Naive B cell (primary cell): ENCODE results near the gene PEX10. TPM values are rescaled to one million over a fixed set of nuclear protein-coding genes. Genes with fewer than 3 reads are reported as not detected.

Experiments used
- ATAC-seq, 2 donors: fragments of 150-1000 bp; cut with Tn5 transposase; 2 replicates each; pipeline ENCODE4 v1.10.0; 2021; ENCODE audit warnings: low read depth in 2 of 2, mild to moderate bottlenecking in 2 of 2, moderate library complexity in 2 of 2
- DNase-seq: peaks from one replicate; pipeline ENCODE4 v3.0.0; 2022
- H3K27ac Mint-ChIP-seq, 6 donors: one replicate each; pipeline ENCODE4 v1.8.0; 2020 to 2022; ENCODE audit warnings: mild to moderate bottlenecking in 6 of 6, mixed read lengths in 6 of 6, moderate library complexity in 5 of 6, inconsistent platforms in 2 of 6
- H3K27me3 Mint-ChIP-seq, 3 donors: one replicate each; pipeline ENCODE4 v1.8.0; 2021 to 2022; ENCODE audit warnings: mixed read lengths in 3 of 3, mild to moderate bottlenecking in 1 of 3
- H3K36me3 Mint-ChIP-seq, 2 donors: one replicate each; pipeline ENCODE4 v1.8.0; 2020 to 2022; ENCODE audit warnings: mixed read lengths in 2 of 2, inconsistent platforms in 1 of 2, mild to moderate bottlenecking in 1 of 2
- H3K4me1 Mint-ChIP-seq, 3 donors: one replicate each; pipeline ENCODE4 v1.8.0; 2020 to 2022; ENCODE audit warnings: mixed read lengths in 3 of 3, inconsistent platforms in 1 of 3, mild to moderate bottlenecking in 1 of 3, moderate library complexity in 1 of 3
- H3K4me3 Mint-ChIP-seq, 8 donors: one replicate each; pipeline ENCODE4 v1.8.0; 2020 to 2022; ENCODE audit warnings: mild to moderate bottlenecking in 8 of 8, mixed read lengths in 8 of 8, moderate library complexity in 8 of 8, inconsistent platforms in 2 of 8
- H3K9me3 Mint-ChIP-seq, 7 donors: one replicate each; pipeline ENCODE4 v1.8.0; 2020 to 2022; ENCODE audit warnings: mixed read lengths in 7 of 7, mild to moderate bottlenecking in 5 of 7, inconsistent platforms in 2 of 7, moderate library complexity in 1 of 7
- polyA plus RNA-seq, 6 donors: library from polyadenylated mRNA; unstranded; fragments of 300-500 nt; fragmentation: Illumina TruSeq; gene quantifications; one replicate each; pipeline ENCODE4 v1.2.3, GENCODE V29; 2021; ENCODE audit warnings: low read depth in 6 of 6

PEX10 gene
- polyA plus RNA-seq, 6 donors from 2014 or later, result 10.7 to 24.1 (median 15.1) TPM

DNA sequence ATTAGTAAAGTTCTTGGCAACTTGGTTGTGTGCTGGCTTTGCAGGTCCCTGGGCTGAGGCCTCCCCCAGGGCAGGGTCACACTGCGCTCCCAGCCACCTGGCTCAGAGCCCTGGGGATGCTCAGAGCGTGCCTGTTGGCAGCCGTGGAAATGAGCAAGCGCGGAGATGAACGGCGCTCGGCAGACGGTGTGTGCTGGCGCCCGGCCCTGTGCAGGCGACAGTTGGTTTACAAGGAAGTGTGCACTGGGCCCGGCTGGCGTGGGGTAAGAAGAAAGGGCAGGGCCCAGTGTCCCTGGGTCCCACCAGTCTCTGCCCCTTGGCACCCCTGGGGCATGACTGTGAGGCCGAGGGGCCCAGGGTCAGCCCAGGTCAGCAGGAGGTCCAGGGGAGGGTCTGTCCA is 25.7 kb upstream of the PEX10 start:
- no peaks in the 10 kb centered on the region for H3K36me3 Mint-ChIP-seq
- H3K4me1 Mint-ChIP-seq, result peaks cover 0 to 5% (median 0%) of the 10 kb centered on the region in 3 donors
- no peak overlapping the region for H3K4me3 Mint-ChIP-seq
- peaks cover 3 to 36% (median 8%) of the 10 kb centered on the region in 3 donors for H3K27me3 Mint-ChIP-seq
- DNase-seq (no peak), ATAC-seq (no peak)
- H3K27ac Mint-ChIP-seq, result peak overlapping the region in 1 of 6 donors; percentile 19
- H3K9me3 Mint-ChIP-seq, result peaks cover 0 to 2% (median 0%) of the 10 kb centered on the region in 7 donors

DNA sequence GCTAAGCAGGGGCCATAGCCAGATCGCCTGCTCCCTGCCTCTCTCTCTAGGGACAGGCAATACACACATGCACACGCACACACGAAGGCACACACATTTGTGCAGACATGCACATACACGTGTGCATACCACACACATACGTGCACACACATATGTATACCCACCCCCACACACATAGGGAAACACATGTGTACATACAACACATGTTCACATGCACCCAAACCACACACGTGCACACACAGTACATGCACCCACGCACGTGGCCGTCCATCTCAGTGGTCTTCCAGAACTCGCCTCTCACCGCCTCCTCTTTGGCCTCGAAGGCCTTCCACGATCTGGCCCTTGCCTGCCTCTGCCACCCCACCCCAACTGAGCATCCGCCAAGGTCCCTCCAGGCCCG is 25.3 kb upstream of the PEX10 start:
- H3K9me3 Mint-ChIP-seq, result peaks cover 0 to 2% (median 0%) of the 10 kb centered on the region in 7 donors

DNA sequence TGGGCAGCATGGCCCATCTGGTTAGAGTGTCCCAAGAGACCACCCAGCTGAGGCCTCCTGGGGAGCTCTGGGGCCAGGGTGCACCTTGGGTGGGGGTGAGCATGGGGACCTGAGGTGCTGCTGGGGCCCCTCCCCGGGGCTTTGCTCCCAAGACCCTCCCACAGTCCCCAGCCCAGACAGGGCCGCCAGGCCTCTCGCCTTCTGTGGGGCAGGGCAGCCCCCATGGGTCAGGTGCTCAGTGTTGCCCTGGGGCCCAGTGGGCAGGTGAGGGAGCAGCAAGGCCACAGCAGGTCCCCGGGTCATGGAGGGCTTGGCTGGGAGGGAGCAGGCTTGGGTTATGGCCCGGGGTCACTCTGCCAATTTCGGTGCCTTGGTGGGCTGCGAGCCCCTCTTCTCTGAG is 24.5 kb upstream of the PEX10 start:
- H3K4me1 Mint-ChIP-seq, result peaks cover 0 to 5% (median 0%) of the 10 kb centered on the region in 3 donors
- no peak for DNase-seq
- ATAC-seq, result no peak
- peaks cover 3 to 26% (median 8%) of the 10 kb centered on the region in 3 donors for H3K27me3 Mint-ChIP-seq
- peak overlapping the region in 1 of 6 donors; percentile 17 for H3K27ac Mint-ChIP-seq
- H3K36me3 Mint-ChIP-seq, result no peaks in the 10 kb centered on the region
- peaks cover 0 to 2% (median 0%) of the 10 kb centered on the region in 7 donors for H3K9me3 Mint-ChIP-seq
- no peak overlapping the region for H3K4me3 Mint-ChIP-seq

More for the DNA sequence above, 25.3 kb upstream of the PEX10 start:
- Mint-ChIP-seq H3K36me3 (no peaks in the 10 kb centered on the region), H3K4me1 (peaks cover 0 to 5% (median 0%) of the 10 kb centered on the region in 3 donors), H3K4me3 (no peak overlapping the region), H3K27me3 (peaks cover 3 to 32% (median 8%) of the 10 kb centered on the region in 3 donors), H3K27ac (peak overlapping the region in 1 of 6 donors; percentile 17)
- ATAC-seq (no peak), DNase-seq (no peak)

DNA sequence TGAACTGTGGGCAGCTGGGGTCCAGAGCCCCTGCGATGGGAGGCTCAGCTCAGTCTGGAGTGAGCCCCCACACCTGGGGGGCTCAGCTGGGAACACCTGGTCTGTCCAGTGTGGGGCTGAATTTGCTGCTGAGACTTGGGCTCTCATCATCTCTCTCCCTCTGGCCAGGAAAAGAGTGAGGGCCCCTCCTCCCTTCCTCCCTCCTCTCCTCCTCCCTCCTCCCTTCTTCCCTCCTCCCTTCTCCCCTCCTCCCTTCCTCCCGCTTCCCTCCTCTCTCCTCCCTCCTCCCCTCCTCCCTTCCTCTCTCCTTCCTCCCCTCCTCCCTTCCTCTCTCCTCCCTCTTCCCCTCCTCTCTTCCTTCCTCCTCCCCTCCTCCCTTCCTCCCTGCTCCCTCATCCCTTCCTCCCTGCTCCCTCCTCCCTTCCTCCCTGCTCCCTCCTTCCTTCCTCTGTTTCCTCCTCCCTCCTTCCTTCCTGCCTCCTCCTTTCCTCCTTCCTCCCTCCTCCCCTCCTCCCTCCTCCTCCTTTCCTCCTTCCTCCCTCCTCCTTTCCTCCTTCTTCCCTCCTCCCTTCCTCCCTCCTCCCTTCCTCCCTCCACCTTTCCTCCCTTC is 23.5 kb upstream of the PEX10 start:
- Mint-ChIP-seq H3K4me3 (no peak overlapping the region), H3K27ac (no peak overlapping the region), H3K4me1 (peaks cover 0 to 5% (median 0%) of the 10 kb centered on the region in 3 donors), H3K9me3 (peaks cover 0 to 2% (median 0%) of the 10 kb centered on the region in 7 donors), H3K36me3 (no peaks in the 10 kb centered on the region), H3K27me3 (peaks cover 3 to 21% (median 8%) of the 10 kb centered on the region in 3 donors)
- ATAC-seq (no peak), DNase-seq (no peak)

DNA sequence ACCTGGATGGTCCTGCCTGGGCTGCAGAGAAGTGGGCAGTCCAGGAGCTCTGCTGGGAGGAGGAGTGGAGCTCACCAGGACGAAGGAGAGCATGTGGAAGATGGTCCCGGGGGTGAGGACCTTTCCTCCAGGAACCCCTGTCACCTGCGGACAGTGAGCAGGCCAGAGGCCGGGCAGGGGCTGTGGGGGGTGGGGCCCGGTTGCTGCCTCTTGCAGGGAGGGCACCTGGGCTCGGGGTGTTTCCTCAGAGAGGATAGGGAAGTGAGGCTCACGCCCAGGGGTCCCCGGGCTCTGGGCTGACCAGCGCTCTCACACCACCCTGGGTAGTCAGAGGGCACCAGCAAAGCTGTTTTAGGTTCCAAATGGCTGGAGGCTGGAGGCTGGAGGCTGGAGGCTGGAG is 22.7 kb upstream of the PEX10 start:
- H3K9me3 Mint-ChIP-seq, result peaks cover 0 to 3% (median 2%) of the 10 kb centered on the region in 7 donors
- ATAC-seq (no peak), DNase-seq (no peak)
- H3K27ac Mint-ChIP-seq, result no peak overlapping the region
- peaks cover 0 to 4% of the 10 kb centered on the region in 2 donors for H3K36me3 Mint-ChIP-seq
- peaks cover 0 to 7% (median 5%) of the 10 kb centered on the region in 3 donors for H3K4me1 Mint-ChIP-seq
- H3K27me3 Mint-ChIP-seq, result peaks cover 3 to 28% (median 8%) of the 10 kb centered on the region in 3 donors
- H3K4me3 Mint-ChIP-seq, result no peak overlapping the region

DNA sequence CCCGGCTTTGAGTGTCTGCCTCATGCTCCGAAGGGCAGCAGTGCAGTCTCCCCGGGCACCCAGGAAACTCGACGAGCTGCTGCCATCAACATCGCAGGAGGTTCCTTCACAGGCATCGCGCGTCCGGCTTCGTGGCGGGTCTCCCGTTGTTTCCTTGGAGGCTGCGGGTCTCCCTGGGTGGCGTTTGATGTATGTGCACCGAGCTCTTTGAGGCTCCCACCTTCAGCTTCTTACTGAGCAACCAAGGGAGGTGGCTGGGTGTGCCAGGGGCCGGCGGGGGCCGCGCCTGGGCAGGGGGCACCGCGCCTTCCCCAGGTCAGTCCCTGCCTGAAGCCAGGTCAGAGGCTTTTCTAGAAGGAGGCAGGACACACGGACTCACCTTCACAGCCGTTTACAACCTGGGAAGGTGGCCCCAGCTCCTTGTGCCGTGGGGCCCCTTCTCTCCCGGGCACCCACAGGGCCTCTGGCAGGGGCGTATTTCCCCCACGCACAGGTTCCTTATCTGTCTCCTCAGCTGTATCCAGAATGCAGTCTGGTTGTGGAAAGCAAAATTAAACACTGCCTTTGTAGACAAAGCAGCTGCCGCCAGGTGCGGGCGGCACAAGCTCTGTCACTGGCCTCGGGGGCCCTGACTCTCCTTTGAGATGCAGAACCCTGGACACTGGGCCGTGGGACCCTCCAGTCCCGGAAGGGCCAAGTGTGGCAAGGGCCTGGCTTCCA is 21.7 kb upstream of the PEX10 start:
- H3K27me3 Mint-ChIP-seq, result peaks cover 3 to 33% (median 8%) of the 10 kb centered on the region in 3 donors

DNA sequence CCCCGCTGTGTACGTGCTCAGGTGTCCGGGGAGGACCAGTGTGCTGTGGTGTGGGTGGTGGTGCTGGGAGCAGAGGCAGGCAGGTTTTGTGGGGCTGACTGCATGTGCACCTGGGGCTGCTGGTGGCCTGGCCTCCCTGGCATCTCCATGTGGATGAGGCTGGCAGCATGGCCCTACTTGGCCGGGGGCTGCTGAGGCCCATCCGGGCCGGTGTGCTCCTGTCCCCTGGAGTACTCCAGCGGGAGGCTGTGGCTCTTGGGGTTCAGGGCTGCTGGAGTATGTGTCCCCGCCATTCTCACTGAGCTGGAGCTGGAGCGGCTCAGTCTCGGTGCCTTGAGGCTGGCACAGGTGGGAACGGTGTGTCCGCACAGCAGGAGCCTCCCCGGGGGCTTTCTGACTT is 20.8 kb upstream of the PEX10 start:
- ATAC-seq, result no peak
- Mint-ChIP-seq H3K27me3 (peaks cover 3 to 35% (median 8%) of the 10 kb centered on the region in 3 donors), H3K27ac (no peak overlapping the region), H3K9me3 (peaks cover 0 to 5% (median 4%) of the 10 kb centered on the region in 7 donors), H3K4me3 (no peak overlapping the region), H3K4me1 (peaks cover 0 to 9% (median 5%) of the 10 kb centered on the region in 3 donors), H3K36me3 (peaks cover 0 to 16% of the 10 kb centered on the region in 2 donors)
- no peak for DNase-seq

More for the DNA sequence above, 21.7 kb upstream of the PEX10 start:
- Mint-ChIP-seq H3K27ac (no peak overlapping the region), H3K36me3 (peaks cover 0 to 14% of the 10 kb centered on the region in 2 donors), H3K4me3 (no peak overlapping the region), H3K9me3 (peaks cover 0 to 5% (median 4%) of the 10 kb centered on the region in 7 donors), H3K4me1 (peaks cover 0 to 9% (median 5%) of the 10 kb centered on the region in 3 donors)
- ATAC-seq (no peak), DNase-seq (no peak)

DNA sequence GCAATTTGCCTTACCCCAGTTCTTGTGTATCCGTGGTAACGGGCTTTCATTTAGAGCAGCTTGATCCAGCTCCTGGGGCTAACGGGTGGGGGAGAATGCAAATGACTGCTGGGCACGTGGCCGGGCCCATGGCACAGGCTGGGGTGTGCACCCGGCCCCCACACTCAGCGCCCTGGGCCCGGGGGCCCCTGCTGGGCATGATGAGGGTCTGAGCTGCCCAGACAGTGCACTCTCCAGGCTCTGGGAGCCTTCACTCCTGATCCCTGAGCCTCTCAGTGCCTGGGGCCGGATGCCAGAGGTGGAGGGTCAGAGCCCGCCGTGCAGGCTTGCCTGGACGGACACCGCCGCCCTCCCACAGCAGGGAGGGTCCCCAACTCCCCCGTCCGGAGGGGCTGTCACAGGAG is 20.1 kb upstream of the PEX10 start:
- ATAC-seq (no peak), DNase-seq (no peak)
- peaks cover 0 to 9% (median 2%) of the 10 kb centered on the region in 3 donors for H3K4me1 Mint-ChIP-seq

DNA sequence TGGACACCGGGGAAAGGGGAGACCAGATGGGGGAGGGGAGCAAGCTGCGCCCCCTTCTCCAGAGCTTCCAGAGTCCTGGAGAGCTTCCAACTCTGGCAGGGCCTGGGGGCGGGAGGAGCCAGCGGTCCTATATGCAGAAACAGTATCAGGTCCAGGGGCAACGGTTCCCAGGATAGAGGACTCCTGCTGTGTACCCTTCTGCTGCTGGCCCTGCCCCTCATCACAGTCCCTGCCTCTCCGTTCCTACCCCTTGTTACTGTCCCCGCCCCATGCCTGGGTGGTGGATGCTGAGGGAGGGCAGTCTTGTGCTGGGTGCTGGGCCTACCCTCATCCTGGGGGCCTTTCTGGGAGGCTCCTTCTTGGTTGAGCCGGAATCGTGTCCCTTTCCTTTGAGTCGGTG is 19.2 kb upstream of the PEX10 start:
- ATAC-seq (no peak), DNase-seq (no peak)
- peaks cover 0 to 5% (median 3%) of the 10 kb centered on the region in 7 donors for H3K9me3 Mint-ChIP-seq
- no peak overlapping the region for H3K27ac Mint-ChIP-seq
- H3K4me1 Mint-ChIP-seq, result peaks cover 0 to 9% (median 0%) of the 10 kb centered on the region in 3 donors
- H3K27me3 Mint-ChIP-seq, result peaks cover 0 to 26% (median 0%) of the 10 kb centered on the region in 3 donors
- H3K36me3 Mint-ChIP-seq, result peaks cover 0 to 16% of the 10 kb centered on the region in 2 donors
- H3K4me3 Mint-ChIP-seq, result no peak overlapping the region

More for the DNA sequence above, 20.1 kb upstream of the PEX10 start:
- Mint-ChIP-seq H3K27ac (no peak overlapping the region), H3K9me3 (peaks cover 0 to 5% (median 3%) of the 10 kb centered on the region in 7 donors), H3K4me3 (no peak overlapping the region), H3K27me3 (peaks cover 2 to 29% (median 4%) of the 10 kb centered on the region in 3 donors), H3K36me3 (peaks cover 0 to 16% of the 10 kb centered on the region in 2 donors)

DNA sequence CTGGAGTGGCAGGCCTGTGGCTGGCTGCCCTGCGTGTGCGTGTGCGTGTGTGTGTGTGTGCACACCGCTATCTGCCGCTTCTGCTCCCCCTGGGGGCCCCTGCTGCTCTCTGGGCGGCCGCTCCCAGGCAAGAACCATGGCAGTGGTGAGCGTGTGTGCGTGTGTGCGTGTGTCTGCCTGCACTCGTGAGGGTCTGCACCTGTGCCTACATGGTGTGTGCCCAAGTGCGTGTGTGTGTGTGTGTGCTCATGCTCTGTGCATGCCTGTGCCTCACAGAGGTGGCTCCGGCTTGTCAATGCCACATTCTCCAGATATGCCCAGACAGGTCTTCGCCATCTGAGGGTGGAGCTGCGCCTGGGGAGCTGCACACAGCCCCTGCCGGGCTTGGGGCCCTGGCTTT is 18.7 kb upstream of the PEX10 start:
- Mint-ChIP-seq H3K4me1 (peaks cover 0 to 9% (median 0%) of the 10 kb centered on the region in 3 donors), H3K4me3 (no peak overlapping the region), H3K27me3 (peaks cover 0 to 26% (median 0%) of the 10 kb centered on the region in 3 donors), H3K36me3 (peaks cover 0 to 16% of the 10 kb centered on the region in 2 donors), H3K9me3 (peaks cover 0 to 5% (median 3%) of the 10 kb centered on the region in 7 donors), H3K27ac (no peak overlapping the region)
- DNase-seq (no peak), ATAC-seq (no peak)

DNA sequence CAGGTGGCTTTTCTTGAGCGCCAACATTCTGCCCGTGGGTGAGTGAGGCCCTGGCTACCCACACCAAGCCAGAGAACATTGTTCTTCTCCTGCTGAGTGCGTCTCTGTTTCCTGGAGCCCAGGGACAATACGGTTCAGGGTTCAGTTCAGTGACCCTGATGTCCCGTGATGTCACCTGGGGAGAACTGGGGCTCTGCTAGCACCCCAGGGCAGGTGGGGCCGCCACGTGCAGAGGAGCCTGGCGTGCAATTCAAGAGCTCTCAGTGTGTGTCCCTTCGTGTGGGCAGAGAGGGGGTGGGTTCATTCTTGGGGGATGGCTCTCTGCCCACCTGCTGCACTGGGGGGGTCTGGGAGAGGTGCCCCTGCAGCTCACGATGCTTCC is 18.2 kb upstream of the PEX10 start:
- ATAC-seq (no peak), DNase-seq (no peak)
- Mint-ChIP-seq H3K9me3 (peaks cover 0 to 5% (median 3%) of the 10 kb centered on the region in 7 donors), H3K36me3 (peaks cover 0 to 16% of the 10 kb centered on the region in 2 donors), H3K4me3 (no peak overlapping the region), H3K27me3 (peaks cover 0 to 25% (median 0%) of the 10 kb centered on the region in 3 donors), H3K4me1 (peaks cover 0 to 9% (median 0%) of the 10 kb centered on the region in 3 donors), H3K27ac (no peak overlapping the region)

DNA sequence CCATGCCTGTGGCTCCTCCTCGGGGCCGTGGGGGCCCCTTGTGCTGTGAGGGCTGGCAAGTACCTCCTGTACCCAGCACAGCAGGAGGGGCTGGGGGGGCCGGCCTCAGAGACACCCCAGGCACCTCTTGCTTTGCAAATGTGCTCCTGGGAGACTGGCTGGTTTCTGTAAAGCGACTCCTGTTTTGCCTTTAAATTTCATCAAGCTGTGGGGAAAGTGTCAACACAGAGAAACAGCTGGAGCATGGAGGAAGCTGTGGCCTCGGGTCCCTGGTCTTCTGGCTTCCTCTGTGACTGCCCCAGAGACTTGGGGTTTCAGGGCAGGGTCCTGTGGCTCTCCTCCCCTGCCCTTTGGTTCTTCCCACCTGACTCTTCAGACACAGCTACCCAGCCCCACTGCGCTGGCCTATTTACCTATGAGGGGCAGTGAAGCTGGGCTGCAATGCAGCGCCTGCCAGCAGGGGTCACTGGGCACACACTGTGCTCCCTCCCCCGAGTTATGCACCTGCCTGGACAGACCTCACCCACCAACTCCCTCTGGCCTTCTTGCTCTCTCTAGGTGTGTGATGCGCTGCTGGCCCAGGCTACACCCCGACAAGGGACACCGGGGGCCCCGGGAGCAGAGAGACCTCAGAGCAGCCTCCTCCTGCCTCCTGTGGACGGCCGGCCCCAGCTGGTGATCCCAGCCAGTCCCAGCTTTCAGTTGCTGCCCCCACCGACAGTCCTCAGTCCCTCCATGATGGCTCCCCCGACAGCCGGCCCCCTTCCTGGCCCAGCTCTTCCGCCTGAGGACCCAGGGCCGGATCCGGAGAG is 17.6 kb upstream of the PEX10 start:
- Mint-ChIP-seq H3K36me3 (peaks cover 0 to 16% of the 10 kb centered on the region in 2 donors), H3K9me3 (peaks cover 0 to 5% (median 3%) of the 10 kb centered on the region in 7 donors), H3K4me3 (no peak overlapping the region), H3K27ac (no peak overlapping the region), H3K4me1 (peaks cover 0 to 9% (median 0%) of the 10 kb centered on the region in 3 donors), H3K27me3 (peaks cover 0 to 19% (median 0%) of the 10 kb centered on the region in 3 donors)
- no peak for DNase-seq
- ATAC-seq, result no peak

DNA sequence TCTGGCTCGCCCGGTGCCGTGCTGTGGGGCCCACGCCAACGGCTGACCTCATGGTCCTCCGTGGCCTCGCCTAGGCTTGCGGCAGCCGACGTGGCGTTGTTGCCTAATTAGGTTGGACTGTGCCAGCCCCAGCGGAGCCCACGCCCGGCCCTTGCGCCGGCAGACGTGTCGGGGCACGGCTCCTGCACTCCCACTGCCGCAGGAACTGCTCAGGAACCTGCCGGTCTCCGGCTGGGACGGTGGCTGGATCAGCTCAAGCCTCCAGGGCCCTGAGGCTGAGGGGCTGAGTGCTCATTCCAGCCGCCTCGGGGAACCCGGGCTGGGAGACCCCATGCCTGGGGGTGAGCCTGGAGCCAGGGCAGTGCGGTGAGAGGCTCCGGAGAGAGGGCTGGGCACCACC is 16.1 kb upstream of the PEX10 start:
- DNase-seq (no peak), ATAC-seq (no peak)
- H3K27ac Mint-ChIP-seq, result no peak overlapping the region
- peaks cover 0 to 9% (median 0%) of the 10 kb centered on the region in 3 donors for H3K4me1 Mint-ChIP-seq
- H3K9me3 Mint-ChIP-seq, result peaks cover 0 to 8% (median 3%) of the 10 kb centered on the region in 7 donors
- no peak overlapping the region for H3K4me3 Mint-ChIP-seq
- peaks cover 0 to 16% of the 10 kb centered on the region in 2 donors for H3K36me3 Mint-ChIP-seq
- peaks cover 0 to 15% (median 0%) of the 10 kb centered on the region in 3 donors for H3K27me3 Mint-ChIP-seq
